Pons (tissue), 1 donor: ENCODE results near the gene PRKG1.
"Not testable (repeated sequence)": the region's sequence is repeated elsewhere in the genome, so short reads cannot be mapped to it uniquely, and the experiment has no call there.

Source experiments
- DNase-seq: peaks from one replicate; pipeline ENCODE4 v3.0.0-alpha.2; 2016; ENCODE audit warnings: low spot score

The PRKG1 gene

DNA sequence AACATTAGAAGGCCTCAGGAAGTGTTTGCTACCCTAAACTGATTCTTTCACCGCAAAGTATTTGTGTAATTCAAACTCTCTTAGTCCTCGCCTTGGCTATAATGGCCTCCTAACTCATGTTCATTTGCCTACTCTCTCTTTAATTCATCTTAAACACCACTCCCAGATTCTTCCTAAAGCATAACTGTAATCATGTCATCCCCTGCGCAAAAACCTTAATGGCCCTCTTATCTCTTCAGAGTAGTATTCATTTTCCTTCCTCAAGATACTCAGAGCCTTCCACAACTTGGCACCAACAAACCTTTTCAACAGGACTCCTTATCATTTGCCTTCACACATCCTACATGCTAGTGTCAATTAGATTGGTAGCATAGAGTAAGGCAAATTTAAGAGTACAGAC is 582.2 kb downstream of the PRKG1 start:
- DNase-seq = no peak

DNA sequence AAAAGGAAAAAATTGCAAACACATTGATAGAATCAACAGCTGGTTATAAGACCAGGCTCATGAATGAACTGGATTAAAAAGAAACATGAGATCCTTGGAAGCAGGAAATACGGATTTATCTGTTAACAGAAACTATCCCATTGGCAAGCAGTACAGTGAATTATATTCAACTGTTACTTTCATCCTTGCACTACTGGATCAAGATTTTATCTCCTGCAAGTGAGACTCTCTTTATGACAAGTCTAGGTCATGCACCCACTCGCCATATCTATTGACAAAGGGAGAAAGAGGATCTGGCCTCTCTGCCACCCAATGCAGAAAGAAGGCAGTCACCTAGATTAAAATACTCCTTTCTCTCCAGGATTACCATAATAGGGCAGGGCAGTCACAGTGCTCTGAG is 583.7 kb downstream of the PRKG1 start:
- no peak for DNase-seq

DNA sequence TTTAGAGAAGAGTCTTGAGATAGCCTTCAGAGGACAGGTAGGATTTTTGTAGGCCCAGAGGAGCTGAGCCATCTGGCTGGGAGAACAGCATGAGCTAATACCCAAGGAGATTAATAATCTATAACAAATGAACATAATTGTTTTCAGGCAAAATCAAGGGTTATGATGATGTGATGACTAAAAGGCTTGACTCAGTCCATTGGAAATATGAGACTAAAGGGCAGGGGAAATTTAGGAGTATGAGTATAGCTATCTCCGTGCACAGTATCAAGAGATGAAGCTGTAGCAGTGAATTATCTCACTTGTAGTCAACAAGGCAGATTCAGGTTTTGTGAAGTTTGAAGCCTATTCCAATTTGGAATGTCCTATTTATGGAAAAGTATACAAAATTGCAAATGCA is 585.1 kb downstream of the PRKG1 start:
- DNase-seq = no peak

- no peak for DNase-seq
These were observed 588.8 kb downstream of the PRKG1 start for GRCh38 chr10:51663086-51663485.

DNA sequence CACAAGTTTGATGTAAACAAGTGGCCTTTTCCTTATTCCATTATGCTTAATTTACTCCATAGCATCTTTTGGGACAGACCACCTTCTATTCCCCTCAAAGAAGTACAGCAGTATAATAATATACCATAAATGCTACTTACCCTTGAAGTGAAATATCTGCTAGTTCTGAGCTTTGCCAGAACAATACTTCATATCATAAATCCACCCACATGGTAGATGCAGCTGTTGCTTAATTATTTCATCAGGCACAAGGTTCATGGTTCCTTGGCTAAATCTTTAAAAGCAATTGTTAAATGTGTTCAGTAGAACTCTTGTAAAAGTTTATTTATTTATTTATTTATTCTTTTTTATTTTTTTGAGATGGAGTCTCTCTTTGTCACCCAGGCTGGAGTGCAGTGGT is 592.2 kb downstream of the PRKG1 start:
- no peak for DNase-seq

- peak; percentile 47 for DNase-seq
These were observed 593.5 kb downstream of the PRKG1 start for GRCh38 chr10:51667678-51668335.

DNA sequence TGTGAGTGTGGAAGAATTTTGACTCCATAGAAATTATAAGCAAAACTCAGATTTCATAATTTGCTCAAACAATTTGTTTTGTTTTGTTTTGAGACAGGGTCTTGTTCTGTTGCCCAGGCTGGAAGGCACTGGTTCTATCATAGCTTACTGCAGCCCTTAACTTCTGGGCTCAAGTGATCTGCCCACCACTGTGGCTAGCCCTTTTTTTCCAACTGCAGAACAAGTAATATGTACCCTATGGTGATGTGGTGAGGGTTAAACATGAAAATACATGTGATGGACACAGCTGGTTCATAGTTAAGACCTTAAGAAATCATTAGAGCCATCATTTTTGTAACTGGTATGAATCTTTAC is 594.0 kb downstream of the PRKG1 start:
- DNase-seq = no peak

DNA sequence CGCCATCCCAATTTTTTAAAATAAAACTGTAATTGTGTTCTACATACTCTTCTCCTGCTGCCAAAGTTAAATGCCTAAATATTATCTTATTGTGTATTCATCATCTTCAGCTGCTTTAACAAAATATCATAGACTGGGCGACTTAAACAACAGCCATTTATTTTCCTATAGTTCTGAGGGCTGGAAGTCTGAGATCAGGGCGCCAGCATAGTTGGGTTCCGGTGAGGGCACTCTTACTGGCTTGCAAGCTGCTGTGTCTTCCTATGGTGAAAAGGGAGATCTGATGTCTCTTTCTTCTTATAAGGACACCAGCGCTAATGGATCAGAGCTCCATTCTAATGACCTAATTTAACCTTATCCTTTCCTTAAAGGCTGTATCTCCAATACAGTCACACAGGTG is 594.8 kb downstream of the PRKG1 start:
- DNase-seq = no peak

DNA sequence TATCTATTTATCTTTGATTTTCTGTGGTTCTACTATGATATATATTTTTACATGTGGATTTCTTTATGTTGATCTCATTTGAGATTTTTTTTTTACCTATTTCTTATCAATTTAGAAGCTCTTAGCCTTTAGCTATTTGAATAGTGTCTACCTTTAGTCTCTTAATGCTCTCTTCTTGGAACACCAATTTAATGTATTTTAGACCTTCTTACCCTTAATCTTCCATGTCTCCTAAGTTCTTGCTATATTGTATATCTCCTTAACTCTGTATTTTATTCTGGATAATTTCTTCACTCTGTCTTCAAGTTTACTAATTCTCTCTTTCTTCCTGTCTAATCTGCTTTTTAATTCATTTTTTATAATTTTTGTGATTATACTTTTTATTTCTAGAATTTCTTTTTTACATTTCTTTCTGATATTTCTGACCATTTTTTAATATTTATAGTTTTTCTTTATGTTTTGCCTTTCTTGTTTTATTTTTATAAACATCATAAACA is 597.8 kb downstream of the PRKG1 start:
- DNase-seq = no peak

DNA sequence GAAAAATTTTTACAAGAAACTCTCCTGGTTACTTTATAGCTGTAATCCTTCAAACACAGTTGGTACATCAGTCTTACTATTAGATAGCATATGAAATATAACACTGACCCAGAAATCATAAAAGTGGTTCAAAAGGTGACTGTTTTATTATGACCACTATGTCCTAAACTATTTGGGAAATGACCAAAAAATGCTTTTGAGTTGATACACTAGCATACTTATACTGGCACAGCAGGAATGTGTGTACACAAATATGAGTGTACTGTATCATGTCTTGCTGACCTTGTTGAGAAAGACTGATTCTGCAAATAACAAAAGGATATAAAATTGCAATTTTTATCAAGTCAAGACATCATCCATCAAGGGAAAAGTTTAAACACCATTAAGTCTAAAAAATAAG is 600.8 kb downstream of the PRKG1 start:
- DNase-seq = no peak

GRCh38 chr10:51679841-51680240 is 605.6 kb downstream of the PRKG1 start:
- DNase-seq = no peak

DNA sequence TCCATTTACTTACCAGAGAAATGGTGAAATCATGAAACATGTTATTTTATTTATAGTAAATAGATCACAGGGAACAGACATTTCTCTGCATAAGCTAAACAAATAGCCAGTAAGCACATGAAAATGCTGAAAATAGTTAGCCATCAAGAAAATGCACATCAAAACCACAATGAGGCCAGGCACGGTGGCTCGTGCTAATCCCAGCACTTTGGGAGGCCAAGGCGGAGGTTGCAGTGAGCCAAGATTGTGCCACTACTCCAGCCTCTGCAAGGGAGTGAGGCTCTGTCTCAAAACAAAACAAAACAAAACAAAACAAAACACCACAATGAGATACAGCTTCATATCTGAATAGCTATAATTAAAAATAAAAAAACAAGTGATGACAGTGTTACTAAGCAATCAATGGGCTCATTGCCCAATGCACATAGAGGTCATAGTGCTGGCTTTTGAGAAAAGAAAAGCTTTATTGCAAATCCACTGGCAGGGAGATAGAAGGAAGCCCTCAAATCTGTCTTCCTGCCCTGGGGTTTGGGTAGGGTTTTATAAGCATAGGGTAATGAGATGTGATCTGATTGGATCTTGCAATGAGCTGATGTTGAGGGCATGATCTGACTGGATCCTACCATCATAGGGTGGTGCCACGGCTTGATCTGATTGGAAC is 608.9 kb downstream of the PRKG1 start:
- no peak for DNase-seq

- DNase-seq = no peak
These were observed 611.5 kb downstream of the PRKG1 start for GRCh38 chr10:51685768-51686167.

DNA sequence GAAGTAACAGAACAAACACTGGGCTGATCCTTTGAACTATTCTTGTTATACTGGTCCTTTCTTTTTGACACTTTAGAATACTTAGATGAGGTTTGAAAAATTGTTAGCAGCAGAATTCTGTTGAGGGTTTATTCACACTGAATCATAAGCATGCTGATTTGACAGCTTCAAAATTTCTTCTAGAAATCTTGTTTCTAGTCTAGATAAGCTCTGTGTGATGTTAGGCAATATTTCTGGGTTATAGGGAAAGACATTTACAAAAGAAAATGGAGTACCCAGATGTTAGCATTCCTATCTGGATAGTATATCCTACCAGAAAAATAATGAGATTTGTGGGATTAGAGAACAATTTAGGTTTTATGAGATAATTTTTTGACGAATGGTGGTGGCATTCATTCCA is 613.0 kb downstream of the PRKG1 start:
- DNase-seq = no peak

GRCh38 chr10:51688826-51689225 is 614.5 kb downstream of the PRKG1 start:
- not testable (repeated sequence) for DNase-seq

DNA sequence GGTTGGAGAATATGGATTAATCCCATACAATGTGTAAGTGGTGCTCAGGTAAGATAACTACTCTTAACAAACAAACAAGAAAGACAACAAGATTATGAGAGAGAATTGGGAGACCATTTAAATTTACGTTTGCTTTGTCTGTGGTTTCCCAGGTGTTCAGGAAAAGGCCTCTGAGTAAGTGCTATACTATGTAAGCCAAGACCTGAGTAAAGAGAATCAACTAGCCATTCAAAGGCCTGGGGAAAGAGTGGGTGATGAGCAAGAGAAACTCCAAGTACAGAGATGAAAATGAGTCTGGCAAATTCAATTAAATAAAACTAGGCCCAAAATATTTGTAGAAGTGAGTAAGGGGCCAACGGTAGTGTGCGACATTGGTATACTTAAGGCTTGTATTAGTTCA is 615.2 kb downstream of the PRKG1 start:
- no peak for DNase-seq

GRCh38 chr10:51691135-51691534 is 616.8 kb downstream of the PRKG1 start:
- DNase-seq = no peak

GRCh38 chr10:51694086-51694768 is 619.9 kb downstream of the PRKG1 start:
- no peak for DNase-seq

GRCh38 chr10:51696251-51696650 is 622.0 kb downstream of the PRKG1 start:
- no peak for DNase-seq

- DNase-seq = no peak
These were observed 624.3 kb downstream of the PRKG1 start for GRCh38 chr10:51698473-51699063.

GRCh38 chr10:51699145-51699474 is 624.8 kb downstream of the PRKG1 start:
- no peak for DNase-seq

- DNase-seq = peak; percentile 98
These were observed 625.4 kb downstream of the PRKG1 start, which contains the start of gene CSTF2T for GRCh38 chr10:51699475-51700227. CSTF2T (minus strand) TSS chr10:51699595; CDS start chr10:51699549, 46 bp downstream.
